GM21367 (cell line): ENCODE results near the gene MTHFD1L.
"Not testable (repeated sequence)": the region's sequence is repeated elsewhere in the genome, so short reads cannot be mapped to it uniquely, and the experiment has no call there.

ENCODE experiments used
- ATAC-seq: cut with Tn5 transposase; IDR thresholded peaks from one replicate; pipeline ENCODE4 v1.9.1; 2021; ENCODE audit not compliant: unreplicated experiment

The MTHFD1L gene

DNA sequence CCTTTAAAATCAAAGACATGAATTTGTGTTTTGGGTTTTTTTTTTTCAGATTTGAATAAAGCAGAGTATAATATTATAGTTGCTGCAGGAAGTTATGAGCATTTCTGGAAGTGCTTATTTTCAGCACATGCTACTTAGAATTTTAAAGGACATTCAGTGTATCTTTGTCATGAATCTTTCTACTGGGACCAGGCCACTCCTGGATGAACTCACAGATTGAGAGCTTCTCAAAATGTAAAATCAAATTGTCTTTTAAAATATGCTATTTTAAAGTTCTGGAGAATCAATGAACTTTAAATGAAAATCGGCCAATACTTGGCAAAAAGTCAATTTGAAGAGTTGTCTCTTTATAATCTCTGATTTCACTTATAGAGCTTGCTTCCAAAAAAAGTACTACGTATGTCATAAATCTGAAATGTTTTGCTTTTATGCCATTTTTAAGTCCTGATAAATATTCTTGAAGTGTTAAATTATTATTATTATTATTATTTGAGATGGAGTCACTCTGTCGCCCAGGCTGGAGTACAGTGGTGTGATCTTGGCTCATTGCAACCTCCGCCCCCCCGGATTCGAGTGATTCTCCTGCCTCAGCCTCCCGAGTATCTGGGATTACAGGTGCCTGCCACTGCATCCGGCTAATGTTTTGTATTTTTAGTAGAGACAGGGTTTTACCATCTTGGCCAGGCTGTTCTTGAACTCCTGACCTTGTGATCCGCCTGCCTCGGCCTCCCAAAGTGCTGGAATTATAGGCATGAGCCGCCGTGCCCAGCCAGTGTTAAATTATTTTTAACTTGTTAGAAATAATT is 198.5 kb downstream of the MTHFD1L start:
- no peak for ATAC-seq

DNA sequence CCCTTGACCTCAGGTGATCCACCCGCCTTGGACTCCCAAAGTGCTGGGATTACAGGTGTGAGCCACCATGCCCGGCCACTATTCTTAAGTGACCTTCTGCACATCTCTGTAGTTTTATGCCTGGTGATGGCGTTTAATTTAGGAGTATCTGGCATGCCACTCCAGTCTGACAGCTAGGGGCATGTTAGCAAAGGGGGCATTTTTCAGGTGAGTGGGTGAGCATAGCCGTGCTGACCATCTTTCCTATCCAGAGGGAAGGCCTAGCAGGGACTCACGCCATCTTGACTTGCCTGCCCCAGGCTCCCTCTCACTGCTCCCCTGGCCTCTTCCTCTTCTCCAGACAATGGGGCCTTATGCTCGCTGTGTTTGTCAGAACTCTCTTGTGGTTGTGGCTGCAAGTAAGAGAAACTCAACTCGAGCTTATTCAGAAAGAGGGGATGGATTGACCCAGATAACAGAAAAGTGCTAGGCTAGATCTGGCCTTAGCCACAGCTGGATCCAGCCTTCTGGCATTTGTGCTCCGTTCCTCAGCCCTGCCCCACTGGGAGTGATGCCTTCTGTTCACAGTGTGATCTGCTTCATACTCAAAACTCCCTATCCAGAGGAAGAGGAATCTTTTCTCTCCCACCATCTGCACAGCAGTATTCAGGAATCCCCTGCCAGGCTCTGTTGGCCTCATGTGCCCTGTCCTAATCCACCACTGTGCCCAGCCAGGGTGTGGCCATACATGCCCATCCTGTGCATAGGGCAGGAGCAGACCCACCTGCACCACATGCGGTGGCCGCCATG is 199.7 kb downstream of the MTHFD1L start:
- no peak for ATAC-seq

DNA sequence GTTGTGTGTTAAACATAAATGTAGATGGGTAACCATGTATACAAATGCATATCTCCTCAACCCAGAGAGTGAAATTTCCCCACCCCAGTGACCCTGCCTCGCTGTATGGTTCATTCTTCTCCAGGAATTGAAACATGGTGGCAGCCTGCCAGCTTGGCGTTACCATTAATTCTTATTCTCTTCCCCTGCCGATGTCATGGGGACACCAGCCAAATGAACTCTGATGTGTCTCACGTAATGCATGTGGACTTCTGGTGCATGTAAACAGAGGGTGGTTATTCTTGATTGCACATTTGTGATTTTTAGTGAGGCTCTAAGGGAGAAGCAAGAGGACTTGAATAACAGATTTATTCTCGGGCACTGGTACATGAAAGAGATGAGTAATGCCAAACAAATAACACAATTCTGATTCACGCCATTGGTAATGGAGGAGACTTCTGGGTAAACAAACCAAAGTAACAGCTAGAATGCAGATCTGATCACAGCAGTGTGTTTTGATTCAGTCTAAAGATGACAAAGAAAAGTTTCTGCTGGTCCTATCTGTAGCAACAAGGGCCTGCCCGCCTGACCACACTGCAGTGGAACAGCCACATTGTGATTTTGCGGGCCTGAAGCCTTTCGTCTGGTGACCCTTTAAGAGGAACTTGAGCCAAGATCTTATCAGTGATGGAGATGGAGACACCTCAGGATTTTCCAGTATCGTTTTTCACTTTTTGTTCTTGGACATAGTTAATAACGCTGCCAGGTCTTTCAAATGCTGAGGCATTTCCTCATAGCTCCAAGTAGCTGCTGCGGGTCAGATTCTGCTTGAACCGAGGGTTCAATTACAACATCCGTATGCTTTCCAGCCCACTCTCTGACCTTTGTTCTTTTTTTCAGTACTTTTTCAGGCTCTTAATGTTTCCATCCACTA is 202.4 kb downstream of the MTHFD1L start:
- no peak for ATAC-seq

DNA sequence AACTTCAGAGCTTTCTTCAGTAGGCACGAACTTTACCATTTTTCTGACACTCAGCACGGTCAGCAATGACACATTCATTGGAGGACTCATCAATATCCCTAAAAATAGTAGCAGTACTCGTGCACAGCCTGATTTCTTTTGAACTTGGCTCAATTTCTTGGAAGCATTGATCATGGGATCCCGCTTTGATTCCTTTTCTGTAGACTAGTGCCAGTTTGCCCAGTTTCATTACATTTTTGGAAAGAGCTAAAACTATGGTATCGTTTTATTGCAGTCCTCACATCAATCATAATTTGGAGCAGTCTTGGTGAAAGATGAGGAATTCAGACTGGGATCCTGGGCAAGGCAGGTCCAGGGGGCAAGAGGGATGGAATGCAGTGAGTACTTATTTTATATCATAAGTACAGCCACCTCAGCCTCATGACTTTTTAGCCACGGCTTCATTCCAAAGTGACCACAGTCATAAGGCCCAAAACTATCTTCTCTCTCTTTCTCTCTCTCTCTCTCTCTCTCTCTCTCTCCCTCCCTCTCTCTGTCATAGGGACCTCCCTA is 203.3 kb downstream of the MTHFD1L start:
- ATAC-seq = no peak

DNA sequence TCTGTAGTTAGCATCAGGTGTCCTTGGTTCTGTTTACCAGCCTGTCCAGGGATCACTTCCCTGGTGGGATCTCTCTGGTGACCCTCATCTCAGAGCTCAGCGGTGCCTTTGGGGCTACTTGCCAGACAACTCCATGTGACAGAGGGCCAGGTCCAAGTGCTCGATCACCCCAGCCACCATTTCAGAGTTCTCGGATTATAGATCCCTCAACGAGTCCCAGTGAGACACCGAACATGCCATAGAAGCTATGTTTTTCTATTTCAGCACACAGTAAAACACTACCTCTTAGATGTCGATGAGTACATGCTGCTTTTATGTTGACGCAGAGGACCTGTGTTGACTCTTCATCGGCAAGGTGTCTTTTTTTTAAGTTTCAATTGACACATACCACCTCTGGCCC is 204.1 kb downstream of the MTHFD1L start:
- no peak for ATAC-seq

DNA sequence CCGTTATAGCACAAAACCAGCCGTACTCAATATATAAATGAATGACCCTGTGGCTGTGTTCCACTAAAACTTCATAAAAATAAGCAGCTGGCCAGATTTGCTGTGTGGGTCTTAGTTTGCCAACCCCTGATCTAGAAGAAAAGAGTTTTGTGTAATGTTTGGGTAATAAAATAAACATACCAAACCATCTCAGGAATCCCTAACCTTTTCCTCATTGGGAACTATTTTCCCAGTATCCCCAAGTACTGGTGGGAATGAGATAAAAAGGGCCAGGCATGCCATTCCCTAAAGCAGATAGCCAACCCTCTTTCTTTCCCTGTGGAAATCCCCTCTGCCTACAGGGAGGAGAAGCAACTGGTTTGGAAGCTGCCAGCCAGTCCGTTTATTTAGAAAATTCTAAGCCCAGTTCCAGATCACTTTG is 205.1 kb downstream of the MTHFD1L start:
- no peak for ATAC-seq

DNA sequence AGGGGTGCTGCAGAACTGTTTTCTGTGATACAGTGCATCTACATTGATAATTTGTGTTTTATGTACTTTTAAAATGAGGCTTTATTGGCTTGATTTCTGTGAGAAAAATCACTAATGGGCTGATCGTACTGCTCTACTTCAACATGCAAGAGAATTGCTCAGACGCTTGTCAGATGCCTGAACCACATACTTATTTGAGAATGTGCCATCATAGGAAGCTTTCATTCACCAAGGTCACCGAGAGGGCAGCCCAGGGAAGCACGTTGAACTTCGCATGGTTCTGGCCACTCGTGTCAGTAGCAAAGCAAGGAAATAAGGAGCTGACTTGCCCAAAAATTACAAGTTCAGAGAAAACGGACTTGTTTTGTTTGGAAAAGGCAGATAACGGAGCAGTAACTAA is 205.8 kb downstream of the MTHFD1L start:
- ATAC-seq = no peak

DNA sequence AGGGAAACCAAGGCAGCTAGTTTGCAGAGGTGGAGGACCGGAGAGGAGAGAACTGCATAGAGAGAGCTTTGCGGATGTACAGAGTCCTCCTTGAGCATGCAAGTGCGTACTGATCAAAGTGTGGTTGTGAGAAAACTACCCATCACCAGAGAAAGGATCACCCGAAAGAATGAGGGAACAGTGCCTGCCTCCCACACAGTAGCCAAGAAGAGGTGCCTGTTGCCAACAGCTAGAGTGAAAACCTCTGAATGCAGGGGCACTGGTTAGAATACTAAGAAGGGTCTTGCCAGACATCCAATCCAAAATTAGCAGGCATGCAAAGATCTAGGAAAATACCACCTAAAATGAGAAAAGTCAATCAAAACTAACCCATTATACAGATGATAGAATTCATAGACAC is 207.6 kb downstream of the MTHFD1L start:
- no peak for ATAC-seq

DNA sequence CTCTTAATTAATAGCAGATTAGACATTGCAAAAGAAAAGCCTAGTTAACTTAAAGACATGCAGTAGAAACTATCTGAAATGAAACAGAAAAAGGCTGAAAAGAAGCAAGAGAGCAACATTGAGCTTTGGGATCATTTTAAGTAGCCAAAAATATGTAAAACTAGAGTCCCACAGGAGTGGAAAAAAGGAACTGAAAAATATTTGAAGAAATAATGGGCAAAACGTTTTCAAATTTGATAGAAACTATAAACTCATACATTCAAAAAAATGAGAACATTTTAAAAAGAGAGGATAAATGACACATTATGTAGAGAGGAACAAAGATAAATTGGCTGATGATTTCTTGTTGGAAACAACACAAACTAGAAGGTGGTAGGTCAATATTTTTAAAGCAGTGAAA is 208.2 kb downstream of the MTHFD1L start:
- ATAC-seq = no peak

DNA sequence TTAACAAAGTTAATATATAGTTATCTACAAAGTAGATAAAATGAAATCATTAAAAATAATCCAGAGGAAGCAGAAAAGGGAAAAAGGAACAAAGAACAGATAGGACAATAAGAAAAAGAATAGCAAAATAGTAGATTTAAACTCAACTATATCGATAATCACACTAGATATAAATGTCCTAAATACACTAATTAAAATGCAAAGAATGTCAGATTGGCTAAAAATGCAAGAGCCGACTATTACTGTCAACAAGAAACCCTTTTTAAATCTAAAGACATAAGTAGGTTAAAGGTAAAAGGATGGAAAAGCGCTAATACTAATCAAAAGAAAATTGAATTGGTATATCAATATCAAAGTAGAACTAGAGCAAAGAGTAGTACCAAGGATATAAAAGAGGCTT is 209.5 kb downstream of the MTHFD1L start:
- no peak for ATAC-seq

DNA sequence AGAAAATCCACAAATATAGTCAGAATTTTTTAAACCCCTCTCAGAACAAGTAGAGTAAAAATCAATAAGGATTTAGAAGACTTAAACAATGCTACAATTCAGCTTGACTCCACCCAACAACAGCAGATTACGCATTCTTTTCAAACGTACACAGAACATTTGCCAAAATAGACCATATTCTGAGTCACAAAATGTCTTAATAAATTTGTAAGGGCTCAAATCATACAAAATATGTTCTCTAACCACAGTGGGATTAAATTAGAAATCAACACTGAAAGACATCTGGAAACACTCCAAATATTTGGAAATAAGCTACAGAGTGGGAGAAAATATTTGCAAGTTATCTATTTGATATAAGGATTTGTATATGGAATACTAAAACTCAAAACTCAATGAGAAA is 210.0 kb downstream of the MTHFD1L start:
- ATAC-seq = no peak

DNA sequence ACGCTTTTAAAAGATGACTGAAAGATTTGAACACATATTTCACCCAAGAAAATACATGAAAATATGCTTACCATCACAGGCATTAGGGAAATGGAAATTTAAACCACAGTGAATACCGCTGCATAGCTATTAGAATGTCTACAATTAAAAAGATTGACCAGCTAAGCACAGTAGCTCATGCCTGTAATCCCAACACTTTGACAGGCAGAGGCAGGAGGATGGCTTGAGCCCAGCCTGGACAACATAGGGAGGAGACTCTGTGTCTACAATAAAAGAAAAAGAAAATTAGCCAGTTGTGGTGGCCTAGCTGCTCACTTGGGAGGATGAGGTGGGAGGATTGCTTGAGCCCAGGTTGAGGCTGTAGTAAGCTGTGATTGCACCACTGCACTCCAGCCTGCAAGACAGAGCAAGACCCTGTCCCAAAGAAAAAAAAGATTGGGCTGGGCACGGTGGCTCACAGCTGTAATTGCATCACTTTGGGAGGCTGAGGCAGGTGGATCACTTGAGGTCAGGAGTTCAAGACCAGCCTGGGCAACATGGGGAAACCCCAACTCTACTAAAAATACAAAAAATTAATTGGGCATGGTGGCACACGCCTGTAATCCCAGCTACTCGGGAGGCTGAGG is 210.5 kb downstream of the MTHFD1L start:
- no peak for ATAC-seq

DNA sequence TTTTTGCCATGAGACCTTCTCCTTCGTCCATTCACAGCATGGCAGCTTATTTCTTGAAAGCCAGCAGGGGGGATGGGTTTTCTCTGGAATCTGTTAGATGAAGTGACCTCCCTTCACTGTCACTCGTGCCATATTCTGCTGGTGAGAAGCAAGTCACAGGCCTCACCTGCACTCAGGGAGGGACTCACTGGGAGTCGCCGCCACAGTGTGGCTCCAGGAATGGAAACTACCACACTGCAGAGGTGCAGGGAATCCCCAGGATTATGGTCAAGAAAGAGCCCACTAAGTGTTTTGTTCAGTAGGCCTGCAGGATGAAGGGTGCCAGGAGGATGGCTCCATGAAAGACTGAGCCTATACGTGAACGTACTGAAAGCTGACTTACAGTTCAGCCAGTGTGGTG is 213.2 kb downstream of the MTHFD1L start:
- ATAC-seq = no peak

DNA sequence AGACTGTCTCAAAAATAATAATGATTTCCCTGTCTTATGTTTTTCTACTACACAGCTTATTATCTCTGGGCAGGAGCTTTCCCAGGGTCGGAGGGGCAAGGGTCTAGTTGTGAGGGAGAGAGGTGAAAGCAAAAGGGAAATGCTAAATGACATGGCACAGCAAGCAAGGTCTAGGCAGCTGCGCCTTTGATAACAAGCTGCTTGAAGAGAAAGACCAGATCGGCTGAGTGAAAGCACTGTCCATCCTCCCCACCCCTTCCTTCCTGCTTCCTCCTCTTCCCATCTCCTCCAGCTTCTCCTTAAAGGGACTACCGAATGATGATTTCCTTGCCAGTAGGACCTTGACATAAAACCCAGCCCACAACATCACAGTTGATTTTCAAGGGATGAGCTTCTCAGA is 216.2 kb downstream of the MTHFD1L start:
- no peak for ATAC-seq

DNA sequence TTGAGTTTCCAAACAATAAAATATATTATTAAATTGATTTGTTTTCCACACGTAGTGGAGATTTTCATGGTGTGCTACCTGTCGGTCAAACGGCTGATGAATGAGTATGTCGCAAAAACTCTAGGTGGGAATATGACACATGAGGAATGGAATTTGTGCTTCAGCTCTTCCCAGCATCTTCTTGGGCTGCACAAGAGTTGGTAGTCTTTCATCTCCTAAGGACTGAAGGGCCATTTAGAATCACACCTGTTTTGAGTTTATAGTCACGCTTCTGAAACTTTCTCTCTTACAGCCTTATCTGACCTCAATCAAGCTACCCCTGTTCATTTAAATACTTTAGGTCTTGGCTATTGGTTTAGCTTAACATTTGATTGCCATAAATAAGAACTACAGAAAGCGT is 216.6 kb downstream of the MTHFD1L start:
- no peak for ATAC-seq

DNA sequence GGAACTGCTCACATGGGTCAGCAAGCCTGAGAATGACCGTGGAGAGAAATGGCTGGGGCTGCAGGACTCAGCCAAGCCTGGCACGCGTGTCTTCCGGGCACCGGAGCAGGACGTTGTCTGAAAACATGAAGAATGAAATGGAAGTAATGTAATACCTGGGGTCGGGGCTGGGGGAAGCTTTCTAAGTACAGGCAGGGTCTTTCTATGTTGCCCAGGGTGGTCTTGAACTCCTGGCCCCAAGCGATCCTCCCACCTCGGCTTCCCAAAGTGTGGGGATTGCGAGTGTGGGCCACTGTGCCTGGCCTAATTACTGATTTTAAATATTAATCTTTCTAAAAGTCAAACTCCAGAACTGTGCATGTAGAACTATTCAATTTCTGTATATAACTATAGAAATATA is 218.8 kb downstream of the MTHFD1L start:
- no peak for ATAC-seq

DNA sequence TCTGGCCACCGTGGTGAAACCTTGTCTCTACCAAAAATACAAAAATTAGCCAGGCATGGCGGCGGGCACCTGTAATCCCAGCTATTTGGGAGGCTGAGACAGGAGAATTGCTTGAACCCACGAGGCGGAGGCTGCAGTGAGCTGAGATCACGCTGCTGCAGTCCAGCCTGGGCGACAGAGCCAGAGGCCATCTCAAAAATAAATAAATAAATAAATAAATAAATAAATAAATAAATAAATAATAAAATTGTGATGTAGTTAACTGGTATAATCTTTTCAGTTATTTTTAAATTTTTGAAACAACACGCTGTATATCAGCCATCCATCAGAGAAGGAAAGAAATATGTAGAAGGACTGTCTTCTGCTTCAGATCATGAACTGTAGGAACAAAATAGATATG is 221.6 kb downstream of the MTHFD1L start:
- ATAC-seq = not testable (repeated sequence)

DNA sequence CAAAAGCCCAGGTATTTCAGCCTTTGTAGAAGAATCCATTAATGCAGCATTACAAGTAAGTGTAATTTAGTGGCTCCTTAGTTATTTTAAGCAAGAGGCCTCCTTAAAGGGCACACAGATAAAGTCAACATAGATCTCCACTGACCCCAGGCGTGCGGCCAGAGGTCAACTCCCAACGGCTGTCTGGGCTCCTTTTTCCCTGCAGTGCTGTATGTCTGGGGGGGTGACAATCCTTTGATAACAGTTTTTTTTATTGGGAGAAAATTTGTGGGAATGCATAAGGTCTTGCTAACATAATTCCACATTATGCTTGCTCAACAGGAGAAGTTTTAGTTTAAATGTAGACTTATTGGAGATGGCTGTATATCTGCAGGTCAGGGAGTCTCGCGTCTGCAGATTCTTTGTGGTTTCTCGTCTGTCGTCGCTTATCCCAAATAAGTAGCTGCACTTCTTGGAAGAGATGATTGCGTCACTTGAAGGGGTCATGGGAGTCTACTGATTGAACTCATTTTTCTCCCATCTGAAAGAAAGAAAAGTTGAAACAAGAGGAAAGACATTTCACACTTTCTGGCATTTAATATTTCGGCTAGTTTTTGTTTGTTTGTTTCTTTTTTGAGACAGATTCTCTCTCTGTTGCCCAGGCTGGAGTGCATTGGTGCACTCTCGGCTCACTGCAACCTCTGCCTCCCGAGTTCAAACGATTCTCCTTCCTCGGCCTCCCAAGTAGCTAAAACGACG is 222.5 kb downstream of the MTHFD1L start:
- no peak for ATAC-seq

DNA sequence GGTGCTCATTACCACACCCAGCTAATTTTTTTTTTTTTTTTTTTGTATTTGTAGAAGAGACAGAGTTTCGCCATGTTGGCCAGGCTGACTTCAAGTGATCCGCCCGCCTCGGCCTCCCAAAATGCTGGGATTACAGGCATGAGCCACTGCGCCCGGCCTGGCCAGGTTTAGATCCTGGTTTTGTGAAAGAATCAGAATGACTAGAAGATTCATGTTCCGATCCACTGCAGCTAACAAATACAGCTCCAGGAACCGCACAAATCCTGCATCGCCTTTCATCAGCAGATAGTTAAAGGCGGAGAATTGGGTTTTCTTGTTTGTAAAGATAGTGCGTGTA is 223.1 kb downstream of the MTHFD1L start:
- no peak for ATAC-seq

DNA sequence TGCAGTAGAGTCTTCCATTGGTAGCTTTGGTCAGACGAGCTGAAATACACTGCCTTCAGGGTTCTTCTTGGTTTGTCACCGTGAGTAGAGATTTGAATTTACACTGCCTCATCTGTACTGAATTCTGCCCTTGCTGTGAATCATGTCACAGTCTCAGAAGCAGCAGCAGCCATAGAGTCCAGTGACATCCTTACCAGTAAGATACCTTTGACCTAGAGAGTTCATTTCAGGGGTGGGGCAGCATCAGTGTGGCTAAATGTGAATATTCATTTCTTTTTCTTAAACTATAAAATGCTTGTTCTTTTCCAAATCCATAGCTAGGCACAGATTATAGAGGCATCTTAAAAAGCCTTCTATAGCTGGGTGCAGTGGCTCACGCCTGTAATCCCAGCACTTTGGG is 223.5 kb downstream of the MTHFD1L start:
- no peak for ATAC-seq
